GM23248 (cell line): ENCODE results near the gene CHST8.

ENCODE experiments used
- EZH2 ChIP-seq: fragments of 200-600 bp; sonication (generic); IDR thresholded peaks from 2 replicates; pipeline ENCODE4 v1.6.1; 2018; ENCODE audit warnings: antibody characterized with exemption, mild to moderate bottlenecking; ENCODE audit not compliant: insufficient read depth, poor library complexity, severe bottlenecking
- EZH2phosphoT487 ChIP-seq: fragments of 200-600 bp; sonication (generic); IDR thresholded peaks from 2 replicates; pipeline ENCODE4 v1.6.1; 2018; ENCODE audit warnings: antibody characterized with exemption, moderate library complexity, mild to moderate bottlenecking, low read depth; ENCODE audit not compliant: insufficient read depth

- no peak for TF ChIP-seq EZH2
- no peak for TF ChIP-seq EZH2phosphoT487
Measured at GRCh38 chr19:33727331-33727998, 105.7 kb downstream of the CHST8 start.
